DMS53 treated with DMSO at 0.1 percent for 48 hours (cell line): ENCODE data around the gene RNF123.

Experiments used
- DNase-seq: peaks from one replicate; lab custom pipeline; 2025; ENCODE audit not compliant: unreplicated experiment; lab: John Stamatoyannopoulos, UW

Gene RNF123

DNA sequence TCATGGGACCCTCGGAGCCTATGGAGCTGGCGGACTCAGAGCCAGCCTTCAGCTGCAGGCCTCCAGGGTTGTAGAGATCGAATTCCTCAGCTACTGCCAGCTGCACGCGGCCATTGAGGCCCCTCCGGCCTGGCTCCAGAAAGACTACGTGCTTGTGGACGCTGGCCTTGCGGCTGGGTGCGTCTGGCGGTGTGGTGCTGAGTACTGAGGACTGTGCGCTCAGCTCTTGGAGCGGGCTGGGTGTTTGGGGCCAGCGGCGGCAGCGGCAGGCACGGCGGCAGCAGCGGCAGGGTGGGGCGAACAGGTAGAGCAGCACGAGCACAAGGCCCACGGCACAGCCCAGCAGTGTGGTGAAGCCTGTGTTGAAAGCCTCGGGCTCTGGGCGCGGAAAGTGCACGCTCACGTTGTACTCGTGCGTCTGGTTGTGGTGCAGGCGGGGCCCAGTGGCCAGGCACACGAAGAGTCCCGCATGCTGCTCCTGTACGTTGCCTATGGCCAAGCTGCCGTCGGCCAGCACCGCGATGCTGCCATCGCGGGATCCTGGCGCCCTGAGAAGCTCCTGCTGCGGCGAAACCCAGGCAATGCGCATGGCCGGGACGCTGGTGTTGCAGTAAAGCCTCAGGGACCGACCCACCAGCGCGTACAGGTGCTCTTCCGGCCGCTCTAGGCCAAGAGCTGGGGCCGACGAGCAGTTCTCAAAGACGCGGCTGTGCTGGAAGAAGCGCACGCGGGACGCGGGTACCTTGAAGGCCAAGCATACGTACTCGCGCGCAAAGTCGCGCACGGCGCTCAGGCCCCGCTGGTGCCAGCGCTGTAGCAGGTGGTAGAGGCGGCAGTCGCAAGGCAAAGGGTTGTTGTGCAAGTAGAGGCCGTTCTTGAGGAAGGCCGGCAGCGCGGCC is 28.9 kb downstream of the RNF123 start:
- DNase-seq = peak; percentile 38

DNA sequence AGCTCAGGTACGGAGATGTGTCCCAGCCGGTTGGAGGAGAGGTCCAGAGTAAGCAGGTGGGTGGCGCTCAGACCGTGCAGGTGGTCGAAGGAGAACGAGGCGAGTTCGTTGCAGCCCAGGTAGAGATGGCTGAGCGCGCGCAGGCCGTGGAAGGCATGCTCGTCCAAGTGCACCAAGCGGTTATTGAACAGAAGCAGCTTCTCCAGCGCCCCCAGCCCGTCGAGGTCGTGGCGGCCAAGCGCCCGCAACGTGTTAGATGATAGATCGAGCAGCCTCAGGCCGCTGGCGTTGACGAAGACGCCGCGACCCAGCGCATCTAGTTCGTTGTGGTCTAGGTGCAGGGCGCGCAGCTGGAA is 29.5 kb downstream of the RNF123 start:
- DNase-seq = no peak

DNA sequence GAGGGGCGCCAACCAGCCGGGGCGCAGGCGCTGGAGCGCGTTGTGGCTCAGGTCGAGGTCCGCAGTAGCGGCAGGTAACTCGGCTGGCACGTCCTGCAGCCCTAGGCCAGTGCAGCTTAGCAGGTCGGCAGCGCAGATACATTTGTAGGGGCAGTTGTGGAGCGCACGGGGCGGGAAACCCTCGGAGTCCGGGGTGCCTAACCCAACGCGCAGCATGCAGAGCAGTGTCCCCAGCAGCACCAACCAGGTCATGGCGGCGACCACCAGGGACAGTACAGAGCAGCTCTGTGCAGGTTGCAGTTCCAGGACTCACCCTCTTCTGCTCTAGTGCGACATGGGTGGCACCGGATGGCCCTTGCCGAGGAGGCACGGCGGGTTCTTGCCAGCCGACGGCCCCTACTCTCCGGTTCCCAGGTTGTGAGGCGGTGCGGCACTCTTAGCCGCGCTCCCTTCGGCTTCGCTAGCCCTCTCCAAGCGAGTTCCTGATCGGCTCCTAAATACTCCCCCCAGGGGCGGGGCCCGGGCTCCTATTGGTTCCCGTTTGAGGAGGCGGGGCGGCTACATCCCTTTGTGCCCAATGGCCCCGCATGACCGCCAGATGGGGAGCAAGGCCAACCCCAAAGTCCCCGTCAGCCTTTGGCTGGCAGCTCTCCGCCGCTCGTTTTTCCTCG is 30.0 kb downstream of the RNF123 start, which contains the start of gene AMIGO3:
AMIGO3 (minus strand) TSS at position 471 of the 671 bp plus-strand sequence; CDS start at position 252, 219 bp downstream.
- DNase-seq = peak; percentile 47

DNA sequence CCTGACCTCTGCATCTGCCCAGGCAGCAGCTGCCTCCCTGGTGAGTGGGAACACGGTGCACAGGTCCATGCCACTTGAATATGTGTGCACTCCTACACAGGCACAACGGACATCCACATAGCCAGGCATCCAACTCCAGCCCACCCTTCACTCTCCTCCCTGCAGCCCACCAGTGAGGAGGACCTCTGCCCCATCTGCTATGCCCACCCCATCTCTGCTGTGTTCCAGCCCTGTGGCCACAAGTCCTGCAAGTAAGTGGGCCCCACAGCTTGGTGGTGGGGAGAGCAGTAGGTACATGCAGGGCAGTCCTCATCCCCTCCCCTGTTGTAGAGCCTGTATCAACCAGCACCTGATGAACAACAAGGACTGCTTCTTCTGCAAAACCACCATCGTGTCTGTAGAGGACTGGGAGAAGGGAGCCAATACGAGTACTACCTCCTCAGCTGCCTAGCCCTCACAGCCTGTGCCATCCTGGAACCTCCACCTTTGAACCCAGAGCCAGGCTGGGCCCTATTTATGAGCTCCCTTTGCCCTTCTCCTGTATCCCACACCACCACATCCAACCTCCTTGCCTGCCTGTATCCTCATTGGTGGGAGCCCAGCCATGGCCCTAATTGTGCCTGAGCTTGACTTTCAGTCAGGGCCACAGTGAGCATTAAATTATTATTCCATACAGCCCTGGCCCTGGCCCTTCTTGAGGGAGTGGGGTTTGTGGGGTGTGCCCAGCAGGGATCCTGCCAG is 31.7 kb downstream of the RNF123 start:
- DNase-seq = no peak

DNA sequence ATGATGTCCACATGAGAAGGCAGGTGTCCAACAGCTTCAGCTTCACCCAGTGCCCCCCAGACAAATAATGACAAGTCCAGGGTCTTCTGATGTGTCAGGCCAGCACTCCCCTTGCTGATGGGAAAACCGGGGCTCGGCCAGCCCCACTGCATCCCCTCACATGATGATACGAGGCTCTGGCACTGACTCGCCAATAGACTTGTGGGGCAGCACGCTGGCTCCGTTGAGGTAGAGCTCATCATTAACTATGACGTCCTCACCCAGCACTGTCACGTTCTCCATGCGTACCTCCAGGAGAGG is 32.2 kb downstream of the RNF123 start:
- DNase-seq = no peak

DNA sequence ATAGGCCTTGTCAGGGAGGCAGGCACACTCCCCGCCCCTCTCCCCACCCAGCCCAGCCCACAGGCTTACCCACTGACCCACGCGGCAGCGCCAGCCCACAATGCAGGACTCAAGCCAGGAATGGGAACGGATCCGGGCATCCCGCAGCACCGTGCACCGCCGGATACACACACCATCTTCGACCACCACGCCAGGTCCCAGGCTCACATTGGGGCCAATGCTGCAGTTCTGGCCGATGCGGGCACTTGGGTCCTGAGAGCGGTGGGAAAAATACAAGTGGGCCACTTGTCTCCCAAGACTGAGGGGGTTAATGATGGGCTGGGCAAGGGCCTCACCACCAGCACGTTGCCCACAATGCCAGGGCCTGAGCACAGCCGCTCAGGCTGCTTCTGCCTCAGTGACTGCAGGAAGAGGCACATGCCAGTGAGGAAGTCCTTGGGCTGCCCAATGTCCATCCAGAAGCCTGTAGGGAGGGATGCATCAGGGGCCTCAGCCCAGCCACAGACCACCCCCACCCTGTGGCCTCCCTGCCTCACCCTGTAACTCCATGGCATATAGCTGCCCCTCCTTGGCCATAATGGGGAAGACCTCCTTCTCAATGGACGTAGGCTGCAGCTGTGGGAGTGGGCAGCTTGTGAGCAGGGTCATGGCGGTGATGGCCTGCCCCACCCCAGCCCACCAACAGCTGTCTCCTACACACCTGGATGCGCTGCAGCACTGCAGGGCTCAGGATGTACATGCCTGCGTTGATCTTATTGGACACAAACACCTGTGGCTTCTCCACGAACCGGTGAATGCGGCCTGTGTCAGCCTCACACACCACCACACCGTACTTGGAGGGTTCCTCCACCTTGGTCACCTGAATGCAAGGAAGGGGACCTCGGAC is 32.8 kb downstream of the RNF123 start:
- no peak for DNase-seq

DNA sequence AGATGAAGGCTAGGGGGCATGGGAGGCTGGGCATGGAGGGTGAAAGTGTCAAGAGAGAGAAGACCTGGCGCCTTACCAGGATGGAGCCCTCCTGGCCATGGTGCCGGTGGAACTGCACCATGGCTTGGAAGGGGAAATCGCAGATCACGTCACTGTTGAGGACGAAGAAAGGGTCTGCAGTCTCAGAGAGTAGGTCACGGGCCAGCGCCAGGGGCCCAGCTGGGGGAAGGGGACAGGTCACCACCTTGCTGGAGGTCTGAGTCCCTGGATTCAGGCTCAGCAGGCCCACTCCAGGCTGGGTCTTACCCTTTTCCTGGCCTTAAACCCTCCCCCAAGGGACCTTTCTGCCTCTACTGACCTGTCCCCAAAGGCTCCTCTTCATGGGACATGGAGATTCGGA is 33.5 kb downstream of the RNF123 start:
- DNase-seq = no peak

DNA sequence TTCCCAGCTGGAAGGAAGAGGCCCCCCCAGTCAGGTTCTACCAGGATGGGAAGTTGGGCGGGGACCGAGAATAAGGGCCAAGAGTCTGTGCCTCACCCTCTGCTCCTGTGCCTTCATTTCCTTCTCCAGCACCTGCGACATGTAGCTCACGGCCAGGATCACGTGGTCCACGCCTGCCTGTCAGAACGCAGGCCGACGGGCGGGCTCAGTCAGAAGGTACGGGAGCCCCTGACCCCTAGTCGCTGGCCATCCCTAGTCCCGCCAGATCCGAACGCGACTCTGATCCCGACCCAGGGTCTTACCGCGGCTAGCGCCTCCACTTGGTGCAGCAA is 33.9 kb downstream of the RNF123 start:
- DNase-seq = peak; percentile 6

DNA sequence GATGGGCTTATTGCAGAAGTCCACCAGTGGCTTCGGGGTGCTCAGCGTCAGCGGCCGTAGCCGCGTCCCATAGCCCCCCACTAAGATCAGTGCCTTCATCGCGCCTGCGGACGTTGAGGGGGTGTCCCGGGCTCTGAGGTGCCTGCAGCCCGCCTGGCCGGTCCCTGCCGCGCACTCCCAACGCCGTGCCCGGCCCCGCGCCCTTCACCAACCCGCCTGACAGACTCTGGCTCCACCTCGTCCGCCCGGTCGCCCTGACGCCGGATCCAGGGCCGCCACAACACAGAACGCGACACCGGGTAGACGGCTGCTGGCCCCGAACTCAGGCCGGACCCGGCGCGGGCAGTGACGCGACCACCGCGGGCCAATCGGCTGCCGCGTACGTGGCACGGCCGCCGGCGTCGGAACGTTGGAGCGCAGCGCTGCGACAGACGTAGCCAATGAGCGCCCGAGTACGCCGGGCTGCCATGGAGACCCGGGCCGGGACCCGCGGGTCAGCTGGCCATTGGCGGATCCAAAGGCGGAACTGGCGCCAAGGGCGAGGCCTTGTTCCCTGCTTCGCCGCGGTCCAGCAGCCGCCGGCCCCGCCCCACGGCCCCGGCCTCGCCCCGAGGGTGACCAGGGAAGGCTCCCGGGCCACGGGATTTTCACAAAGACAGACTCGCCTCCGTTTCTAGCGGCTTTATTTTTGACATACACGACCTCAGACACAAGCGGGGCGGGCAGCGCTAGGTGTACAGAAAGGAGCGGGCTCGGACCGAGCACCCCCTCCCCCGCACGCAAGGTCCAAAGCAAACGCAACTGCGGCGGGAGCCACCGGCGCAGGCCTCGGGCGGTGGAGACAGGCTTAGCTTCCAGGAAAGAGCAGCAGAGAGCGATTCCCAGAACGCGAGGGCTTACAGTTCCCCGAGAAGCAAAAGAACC is 34.5 kb downstream of the RNF123 start, which contains the start of gene GMPPB:
GMPPB (minus strand) TSS at position 324 of the 924 bp plus-strand sequence; CDS start at position 99, 225 bp downstream.
- DNase-seq = peak; percentile 62

DNA sequence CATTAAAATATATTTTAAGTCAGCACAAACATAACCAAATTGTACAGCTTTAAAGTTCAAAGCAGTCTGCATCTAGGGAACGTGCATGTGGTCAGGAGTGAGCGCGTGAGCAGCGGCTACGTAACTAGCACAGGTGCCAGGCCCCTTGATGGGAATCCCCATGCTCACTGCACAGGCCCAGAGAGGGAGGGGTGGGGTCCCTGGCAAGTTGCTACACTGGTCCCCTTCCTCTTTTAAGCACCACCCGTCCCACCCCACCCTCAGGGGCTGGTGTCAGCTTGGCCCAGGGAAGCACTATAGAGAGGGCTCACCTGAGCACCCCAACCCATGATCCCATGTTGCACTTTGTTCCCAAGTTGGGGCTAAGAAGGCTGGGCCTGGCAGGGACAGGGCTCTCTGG is 35.2 kb downstream of the RNF123 start:
- DNase-seq = no peak

DNA sequence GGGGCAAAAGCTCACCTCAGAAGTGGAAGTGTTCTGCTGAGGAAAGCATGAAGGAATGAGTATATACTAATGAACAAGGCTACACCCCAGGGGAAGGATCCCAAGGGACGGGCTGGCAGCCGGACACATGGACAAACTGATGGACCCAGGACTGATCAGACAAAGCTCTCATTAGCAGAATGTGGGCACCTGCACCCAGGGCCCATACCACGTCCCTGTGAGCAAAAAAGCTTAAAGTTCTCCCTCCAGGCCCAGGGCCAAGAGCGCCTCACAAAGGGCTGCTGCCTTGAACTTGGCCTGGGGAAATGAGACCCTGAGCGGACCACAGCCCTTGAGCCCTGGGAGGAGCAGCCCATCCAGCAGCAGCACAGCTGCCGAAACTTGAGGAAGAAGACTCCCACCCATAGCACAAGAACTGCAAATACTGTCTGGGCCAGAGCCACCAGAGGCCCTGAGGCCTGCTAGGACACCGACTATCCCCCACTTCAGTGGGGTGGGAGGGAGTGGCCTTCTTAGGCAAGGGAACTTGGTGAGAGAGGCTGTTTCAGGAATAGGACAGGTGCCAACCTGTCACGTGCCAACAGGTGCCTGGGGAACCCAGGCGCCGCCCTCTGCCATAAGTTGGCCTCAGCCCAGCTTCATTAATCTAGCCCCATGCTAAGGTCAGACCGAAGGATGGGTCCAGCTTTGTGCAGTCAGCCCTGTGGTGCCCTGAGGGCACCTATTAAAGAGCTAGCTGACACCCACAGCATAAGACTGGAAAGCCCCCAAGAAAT is 36.7 kb downstream of the RNF123 start:
- DNase-seq = no peak

DNA sequence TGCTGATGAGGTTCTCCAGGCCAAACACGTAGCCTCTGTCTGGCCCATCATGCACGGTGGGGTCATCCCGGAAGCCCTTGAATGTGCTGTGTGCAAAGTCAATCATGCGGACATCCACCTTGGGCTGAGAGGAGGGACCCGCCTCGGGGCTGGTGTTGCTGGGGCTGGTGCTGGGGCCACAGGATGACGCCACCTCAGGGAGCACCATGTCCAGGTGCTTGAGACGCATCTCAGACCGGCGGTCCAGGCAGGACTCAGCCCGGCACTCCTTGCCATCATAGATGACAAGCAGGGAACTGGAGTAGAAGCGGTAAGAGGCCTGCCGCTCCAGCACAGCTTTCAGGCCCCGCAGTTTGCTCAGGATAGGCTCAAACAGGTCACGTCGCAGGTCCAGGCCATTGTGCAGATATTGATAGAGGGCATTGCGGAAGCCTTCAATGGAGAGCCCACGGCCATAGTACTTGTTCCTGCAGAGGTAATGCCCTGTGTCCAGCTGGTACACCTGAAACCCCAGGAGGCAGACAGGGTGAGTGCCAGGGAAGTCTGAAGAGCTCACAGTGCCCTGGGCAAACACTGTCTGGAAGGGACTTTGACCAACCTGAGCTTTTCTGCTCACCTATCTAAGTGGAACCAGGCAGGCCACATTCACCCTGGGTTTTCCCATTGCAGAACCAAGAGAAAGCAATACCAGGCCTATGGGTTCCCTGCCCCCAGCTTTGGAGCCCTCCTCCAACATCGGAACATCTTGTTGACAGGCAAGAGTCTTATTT is 38.0 kb downstream of the RNF123 start:
- DNase-seq = no peak

DNA sequence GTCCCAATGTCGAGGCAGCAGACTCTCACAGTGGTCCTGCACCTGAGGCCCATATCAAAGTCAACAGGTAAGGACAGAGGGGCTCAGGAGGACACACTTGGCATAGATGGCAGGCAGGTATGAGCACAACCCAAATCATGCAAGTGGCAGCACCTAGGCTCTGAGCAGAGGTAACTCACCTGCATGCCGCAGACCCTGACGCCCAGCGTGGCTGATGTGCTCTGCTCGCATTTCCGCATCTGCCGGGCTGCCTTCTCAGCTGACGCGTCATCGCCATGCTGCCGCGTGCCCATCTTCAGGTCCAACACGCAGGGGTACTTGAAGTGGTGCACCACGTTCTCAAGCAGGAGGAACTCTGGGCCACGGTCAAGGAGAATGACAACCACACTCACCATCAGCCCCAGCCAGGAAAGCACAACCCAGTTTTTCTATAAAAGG is 38.6 kb downstream of the RNF123 start:
- no peak for DNase-seq

DNA sequence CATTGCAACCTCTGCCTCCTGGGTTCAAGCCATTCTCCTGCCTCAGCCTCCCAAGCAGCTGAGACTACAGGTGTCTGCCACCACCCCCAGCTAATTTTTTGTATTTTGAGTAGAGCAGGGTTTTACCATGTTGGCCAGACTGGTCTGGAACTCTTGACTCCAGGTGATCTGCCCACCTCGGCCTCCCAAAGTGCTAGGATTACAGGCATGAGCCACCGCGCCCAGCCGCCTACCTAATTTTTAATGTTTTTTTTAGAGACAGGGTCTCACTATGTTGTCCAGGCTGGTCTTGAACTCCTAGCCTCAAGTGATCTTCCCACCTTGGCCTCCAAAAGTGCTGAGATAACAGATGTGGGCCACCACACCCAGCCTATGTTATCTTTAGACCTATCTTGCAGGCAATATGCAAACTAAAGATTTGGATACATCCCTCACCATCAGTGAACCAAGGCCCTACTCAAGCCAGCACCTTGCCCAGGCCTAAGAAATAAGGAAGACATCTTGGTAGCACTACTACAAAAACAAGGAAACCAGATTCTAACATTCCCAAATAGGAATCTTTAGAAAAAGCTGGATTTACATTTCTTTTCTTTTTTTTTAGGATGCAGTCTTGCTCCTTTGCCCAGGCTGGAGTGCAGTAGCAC is 40.7 kb downstream of the RNF123 start:
- no peak for DNase-seq

DNA sequence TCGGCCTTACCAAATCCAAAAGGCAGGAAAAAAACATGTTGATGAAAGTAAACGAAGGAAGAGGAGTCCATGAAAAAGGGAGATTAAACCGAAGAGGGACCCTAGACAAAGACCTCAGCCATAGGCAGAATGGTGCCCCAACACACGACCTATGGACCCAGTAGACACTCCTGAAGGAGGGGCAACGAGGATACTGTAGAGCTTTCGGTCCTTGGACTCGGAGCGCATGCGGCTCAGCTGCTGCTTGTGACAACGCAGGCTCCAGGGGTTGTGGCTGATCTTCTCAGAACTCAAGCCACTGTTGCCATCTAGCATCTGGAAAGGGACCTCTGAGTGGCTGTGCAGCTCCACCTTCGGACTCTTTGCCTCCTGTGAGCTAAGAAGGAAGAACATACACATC is 43.2 kb downstream of the RNF123 start:
- no peak for DNase-seq

DNA sequence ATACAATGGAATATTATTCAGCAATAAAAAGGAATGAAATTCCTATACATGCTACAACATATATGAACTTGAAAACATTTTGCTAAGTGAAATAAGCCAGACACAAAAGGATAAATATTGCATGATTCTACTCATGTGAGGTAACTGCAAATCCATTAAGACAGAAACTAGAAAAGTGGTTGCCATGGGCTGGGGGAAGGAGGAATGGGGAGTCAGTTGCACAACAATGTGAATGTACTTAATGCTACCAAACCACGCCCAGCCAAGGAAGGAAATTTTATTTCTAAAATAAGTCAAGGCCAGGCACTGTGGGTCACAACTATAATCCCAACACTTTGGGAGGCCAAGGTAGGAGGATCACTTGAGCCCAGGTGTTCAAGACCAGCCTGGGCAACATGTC is 44.2 kb downstream of the RNF123 start:
- DNase-seq = no peak

DNA sequence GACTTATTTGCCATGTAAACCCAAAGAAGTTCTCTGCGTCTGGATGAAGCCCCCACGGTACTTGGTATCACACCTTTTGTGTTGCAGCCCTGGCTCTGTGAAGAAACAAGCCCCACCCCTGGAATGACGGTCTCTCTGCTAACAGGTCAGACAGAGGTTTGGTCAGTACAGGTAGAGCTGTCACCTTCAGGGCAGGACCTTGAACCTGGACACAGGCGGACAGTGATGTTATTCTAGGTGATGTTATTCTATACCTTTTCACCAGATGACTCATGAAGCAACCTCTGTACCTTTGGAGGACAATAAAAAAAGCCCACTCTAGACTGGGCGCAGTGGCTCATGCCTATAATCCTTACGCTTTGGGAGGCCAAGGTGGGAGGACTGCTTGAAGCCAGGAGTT is 45.4 kb downstream of the RNF123 start:
- no peak for DNase-seq
